ACHN (cell line): Measurements from ENCODE around the gene SMIM35.

Experiments used
- DNase-seq: peaks from one replicate; pipeline ENCODE4 v3.0.0-alpha.2; 2015
- in situ Hi-C: cut with HindIII; loops from 2 replicates; pipeline ENCODE4 v1.10.0; 2017; ENCODE audit warnings: low sequenced_read_pairs, low pct_ligation_motif_present, low pct_unique_long_range_greater_than_20kb

Gene SMIM35

DNA sequence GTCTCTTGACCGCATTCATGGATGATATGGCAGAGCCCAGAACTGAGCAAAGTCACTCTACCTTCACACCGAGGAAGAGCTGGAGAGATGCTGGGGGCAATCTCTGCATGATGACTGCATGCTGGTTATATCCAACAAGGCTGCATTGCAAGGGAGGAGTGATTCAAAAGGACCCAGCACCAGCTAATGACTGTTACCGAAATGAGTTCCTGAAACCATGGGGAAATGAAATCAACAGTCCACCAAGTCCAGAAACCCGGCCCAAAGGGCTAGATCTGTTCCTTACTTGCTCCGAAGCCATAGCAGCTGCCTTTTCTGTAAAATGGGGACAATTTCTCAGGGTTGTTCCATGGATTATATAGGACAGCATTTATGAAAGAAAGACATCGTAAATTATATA is 1.2 kb upstream of the SMIM35 start:
- no peak for DNase-seq
- in situ Hi-C loops = no loop called here

DNA sequence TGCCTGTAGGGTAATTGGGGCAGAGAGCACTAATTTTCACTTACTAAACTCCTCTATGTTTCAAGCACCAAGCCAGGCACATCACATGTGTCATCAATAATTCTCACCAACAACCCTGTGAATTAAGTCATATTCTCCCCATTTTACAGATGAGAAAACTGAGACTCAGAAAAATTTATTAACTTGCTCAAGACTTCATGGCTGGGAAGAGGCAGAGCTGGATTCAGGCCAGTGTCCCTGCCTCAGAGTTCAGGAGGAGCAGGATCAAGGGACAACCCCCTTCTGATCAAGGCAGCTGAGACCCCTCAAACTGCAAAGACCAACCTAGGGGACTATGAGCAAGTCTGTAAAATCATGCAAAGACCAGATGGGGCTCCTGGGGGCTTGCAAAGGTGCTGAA is 2.1 kb downstream of the SMIM35 start:
- no peak for DNase-seq
- in situ Hi-C loops = no loop called here

DNA sequence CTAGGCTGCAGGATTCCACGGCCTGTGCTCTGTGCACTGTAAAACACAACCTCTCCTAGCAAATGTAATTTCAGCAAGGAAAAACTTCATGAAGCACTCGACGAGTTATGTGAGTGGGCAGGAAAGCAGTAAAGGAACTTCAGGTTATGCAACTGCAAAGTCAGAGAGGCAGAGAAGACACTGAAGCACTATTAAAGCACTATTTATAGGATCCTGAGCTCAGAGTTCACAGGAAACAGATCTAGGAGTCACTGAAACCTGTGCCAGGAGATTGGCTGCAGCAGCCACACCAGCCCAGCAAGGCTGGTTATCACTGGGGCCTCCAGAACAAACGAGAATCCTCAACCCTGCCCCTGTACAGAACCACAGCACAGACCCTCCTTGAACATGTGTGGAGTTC is 2.5 kb downstream of the SMIM35 start:
- in situ Hi-C loops = no loop called here
- DNase-seq = no peak

DNA sequence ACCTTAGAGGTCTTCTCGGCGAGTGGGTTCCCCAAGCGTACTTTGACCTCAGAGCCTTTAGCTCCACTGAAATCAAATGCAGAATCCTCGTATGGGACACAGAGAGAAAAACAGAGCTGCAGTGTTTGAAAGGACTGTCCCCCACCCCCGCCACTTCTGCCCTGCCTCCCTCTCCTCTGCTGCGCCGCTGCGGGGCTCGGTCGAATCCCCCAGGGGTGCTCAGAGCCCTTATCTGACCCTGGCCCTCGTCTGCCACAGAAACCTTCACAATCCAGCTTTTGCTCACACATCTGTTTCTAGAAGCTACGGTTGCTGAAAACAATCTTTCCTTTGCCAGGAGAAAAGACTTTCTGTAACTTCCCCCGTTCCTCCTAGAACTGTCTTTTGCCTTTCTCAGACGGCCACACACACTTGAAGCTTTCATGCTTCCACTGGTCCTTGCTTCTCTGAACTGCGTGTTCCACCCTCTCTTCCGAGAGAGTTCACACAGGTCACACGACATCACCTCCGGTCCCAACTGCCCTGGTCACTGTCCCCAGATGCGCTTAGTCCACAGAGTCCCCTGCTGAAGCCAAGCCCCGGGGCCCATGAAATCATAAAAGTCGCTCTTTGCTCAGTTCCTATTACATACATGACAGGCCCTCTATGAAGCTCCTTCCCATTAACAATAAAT is 3.7 kb downstream of the SMIM35 start:
- in situ Hi-C loops = no loop called here
- no peak for DNase-seq

DNA sequence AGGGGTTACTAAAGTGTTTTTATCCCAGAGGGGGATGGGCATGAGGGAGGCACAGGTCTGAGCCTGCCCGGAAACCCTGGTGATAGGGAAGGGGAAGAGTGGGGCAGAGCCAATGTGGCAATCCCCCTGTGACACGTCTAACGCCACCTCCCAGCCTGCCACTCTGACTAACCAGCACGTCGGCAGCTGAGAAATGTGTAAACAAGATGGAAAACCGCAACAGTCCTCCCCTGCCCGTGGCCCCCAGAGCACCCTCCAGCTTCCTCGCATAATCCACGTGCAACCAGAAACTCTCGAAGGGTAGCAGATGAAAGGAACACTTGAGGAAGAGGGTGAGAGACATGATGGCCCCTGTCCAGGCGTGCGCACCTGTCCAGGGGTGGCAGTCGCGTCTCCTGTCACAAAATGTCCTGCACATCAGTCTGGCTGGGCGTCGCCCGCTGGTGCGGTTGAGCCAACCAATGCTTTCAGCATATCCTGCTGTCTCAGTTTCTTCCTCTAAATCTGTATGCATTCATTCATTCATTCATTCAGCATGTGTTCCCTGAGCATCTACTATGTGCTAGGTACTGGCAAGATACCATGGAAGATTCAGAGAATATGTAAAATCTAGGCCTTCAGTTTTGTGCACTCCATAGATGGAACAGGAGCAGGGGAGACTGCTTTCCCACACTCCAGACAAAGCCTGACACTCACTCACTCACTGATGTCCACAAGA is 5.4 kb downstream of the SMIM35 start:
- no peak for DNase-seq
- in situ Hi-C loops = no loop called here

DNA sequence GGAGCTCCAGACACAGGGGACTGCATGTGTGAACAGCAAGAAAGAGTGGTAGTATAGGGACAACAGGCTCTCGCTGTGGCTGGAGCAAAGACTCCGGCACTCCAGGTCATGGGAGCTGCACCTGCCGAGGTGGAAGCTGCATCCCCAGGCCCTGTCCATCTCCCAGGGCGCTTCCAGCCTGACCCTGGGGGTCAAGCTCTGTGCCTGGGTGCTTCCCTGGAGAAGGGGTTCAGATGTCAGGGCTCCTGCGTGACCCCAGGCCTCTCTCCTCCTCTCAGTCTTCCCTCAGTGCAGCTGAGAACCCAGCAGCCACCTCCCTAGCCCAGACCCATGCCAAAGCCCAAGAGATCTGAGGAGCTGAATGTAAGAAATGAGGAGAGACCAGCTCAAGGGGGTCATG is 6.5 kb downstream of the SMIM35 start:
- in situ Hi-C loops = no loop called here
- DNase-seq = no peak

DNA sequence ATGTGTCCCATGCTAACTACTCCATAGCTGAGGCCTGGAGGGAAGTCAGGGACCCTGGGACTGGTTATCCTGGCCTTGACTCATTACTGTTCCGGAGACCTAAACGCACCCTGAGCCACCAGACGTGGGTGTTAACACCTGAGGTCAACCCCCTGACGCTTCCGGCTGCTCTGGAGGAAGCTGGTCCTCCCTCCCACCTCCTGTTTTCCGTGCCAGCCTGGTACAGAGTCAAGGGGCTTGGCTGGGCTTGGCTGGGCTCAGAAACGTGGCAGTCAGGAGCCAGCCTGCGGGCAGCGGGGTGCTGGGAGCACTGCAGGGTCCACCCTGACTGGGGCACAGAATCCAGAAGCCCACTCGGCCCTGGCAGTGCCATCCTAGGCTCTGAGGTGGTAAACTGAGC is 7.3 kb downstream of the SMIM35 start:
- DNase-seq = no peak
- in situ Hi-C loops = no loop called here

DNA sequence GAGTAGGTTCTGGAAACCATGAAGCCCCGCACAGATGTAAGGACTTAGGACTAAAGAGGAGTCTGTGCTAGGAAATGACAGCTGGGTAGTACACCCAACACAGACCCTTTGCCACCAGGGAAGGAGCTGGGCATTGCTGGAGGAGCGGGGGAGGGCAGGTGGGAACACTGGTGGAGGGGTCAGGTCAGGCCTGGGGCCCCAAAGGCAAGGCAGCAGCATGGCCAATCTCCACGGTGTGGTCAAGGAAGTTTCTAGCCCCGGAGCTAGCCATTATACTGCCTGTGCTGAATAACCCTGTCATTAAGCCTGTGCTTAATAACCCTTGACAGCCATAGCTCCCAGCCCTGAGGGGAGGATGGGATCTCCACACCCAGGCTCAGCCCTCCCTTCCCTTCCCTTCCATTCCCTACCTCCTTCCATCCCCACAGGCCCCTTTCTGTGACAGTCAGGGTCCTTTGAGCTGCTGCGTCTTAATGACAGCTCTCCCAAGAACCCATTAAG is 7.8 kb downstream of the SMIM35 start:
- in situ Hi-C loops = no loop called here
- DNase-seq = no peak

DNA sequence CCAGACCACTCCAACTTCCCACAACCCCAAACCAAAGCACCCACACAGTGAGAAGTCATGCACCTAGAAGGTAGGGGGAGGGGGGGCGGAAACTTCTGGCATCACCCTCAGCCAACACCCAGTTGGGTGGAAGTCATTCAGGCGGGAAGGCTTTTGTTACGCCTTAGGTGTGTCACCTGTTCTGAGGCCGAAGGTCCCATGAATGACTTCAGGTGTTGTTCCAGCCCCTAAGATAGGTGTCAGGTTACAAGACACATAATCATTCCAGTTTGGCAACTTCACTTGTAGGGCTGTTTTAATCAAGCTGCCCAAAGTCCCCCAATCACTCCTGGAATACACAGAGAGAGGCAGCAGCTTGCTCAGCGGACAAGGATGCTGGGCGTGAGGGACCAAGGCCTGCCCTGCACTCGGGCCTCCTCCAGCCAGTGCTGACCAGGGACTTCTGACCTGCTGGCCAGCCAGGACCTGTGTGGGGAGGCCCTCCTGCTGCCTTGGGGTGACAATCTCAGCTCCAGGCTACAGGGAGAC is 9.9 kb downstream of the SMIM35 start, which contains the start of gene TMPRSS4:
TSS of gene TMPRSS4 (plus strand) at position 325 of the 528 bp plus-strand sequence. CDS start 225 bp downstream, outside the sequence.
- in situ Hi-C loops = no loop called here
- no peak for DNase-seq

DNA sequence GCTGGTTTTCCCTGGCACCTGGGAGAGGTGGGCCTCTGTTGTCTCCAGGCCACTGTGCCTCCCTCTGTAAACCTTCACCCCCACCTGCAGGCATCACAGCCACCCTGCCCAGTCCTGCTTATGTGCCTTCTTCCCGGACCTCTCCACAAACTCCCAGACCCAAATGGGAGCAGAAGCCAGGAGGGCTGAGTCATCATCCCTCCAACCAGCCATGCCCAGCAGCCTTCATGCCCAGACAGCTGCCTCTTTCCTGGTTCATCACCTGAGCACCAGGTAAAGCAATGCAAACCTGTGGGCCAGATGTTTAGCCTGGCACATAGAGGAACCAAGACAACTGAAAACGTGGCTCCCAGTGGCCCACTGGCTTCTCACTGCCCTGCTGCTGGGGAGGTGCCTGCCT is 12.0 kb downstream of the SMIM35 start:
- in situ Hi-C loops = no loop called here
- DNase-seq = no peak

DNA sequence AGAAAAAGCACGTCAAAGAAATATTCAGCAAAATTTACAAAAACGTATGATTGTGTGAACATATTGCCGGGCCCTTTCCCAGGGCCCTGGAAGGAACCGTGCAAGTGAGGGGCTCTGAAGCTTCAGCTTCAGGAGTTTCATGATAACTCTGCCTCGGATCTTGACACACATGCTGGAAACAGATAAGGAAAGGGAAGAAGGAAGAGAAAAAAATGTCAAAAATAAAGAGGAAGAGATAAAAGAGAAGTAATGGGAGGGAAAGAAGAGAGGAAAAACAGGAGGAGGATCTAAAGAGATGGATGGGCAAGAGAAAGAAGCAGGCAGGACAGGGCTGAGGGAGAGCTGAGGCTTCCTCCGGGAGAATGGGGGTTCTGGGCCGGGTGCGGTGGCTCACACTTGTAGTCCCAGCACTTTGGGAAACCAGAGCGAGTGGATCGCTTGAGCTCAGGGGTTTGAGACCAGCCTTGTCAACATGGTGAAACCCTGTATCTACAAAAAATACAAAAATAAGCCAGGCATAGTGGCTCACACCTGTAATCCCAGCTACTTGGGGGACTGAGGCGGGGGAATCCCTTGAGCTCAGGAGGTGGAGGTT is 12.6 kb downstream of the SMIM35 start:
- in situ Hi-C loops = no loop called here

DNA sequence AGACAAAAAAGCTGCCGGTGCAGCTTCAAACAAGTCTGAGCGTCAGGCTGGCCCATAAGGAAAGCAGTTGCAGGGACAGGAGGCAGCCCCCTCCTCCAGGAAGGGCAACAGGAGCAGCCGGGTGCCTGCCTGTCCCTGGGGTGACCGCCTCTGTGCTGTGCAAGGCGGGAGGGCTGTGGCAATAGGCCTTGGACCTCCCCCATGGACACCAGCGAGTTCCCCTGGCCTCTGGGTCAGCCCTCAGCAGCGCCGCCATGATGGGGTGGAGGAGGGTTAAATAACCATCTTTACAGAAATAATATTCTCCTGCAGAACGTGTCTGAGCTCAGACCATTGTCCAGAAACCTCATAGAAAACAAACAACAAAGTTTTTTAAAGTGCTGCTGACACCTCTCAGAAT is 13.2 kb downstream of the SMIM35 start:
- in situ Hi-C loops = no loop called here
- DNase-seq = no peak

More for the DNA sequence above, 12.6 kb downstream of the SMIM35 start:
- no peak for DNase-seq

DNA sequence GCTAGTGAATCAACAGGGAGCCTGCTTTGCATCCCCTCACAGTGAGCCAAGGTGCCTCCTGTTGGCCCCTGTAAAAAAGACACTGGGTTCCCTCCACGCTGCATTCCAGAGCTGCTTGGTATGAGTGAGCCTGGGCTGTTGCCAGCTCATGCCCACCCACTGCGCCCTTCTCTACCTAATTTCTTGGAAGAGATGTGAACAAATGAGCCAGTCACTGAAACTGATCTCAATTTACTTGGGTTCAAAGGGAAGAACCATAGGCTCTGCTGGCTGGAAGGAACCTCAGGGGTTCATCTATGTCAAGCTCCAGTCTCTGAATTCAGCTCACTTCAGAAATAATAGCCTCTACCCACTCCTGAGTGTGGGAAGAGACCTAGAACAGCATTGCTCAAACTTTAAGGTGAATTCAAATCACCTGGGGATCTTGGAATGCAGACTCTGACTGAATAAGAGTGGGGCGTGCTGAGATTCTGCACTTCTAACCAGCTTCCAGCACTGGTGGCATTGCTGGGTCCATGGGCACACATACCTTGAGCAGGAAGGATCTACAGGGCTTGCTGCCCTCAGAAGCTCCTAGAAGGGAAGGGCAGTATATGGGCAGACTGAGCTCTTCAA is 15.2 kb downstream of the SMIM35 start:
- in situ Hi-C loops = no loop called here
- DNase-seq = no peak

DNA sequence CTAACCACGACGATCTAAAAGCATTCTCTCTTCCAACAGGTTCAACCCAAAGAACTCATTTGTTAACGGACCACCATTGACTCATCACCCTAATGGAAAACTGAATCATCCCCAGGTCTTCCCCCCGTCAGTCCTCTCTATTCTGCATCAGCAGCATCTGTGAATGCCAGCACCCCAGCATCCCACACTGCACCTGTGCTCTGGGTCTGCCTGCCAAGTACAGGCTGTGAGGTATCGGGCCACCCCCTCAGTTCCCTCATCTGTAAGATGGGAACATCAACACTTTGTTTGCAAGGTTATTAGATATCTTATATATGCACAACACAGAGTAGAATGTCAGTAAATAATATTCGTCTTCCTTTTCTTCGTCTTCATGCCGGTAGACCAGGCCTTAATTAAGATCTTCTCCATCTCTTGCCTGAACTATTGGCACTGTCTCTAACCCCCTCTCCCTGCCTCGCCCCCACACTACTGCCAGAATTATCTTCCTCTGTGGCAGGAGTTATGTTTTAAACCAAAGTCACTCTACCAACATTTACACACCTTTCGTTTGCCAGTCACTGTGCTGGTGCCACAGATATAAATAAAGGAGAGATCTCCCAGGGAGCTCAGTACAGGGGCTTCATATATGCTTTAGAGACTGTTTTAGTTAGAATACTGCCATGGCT is 17.7 kb downstream of the SMIM35 start:
- no peak for DNase-seq
- in situ Hi-C loops = no loop called here

DNA sequence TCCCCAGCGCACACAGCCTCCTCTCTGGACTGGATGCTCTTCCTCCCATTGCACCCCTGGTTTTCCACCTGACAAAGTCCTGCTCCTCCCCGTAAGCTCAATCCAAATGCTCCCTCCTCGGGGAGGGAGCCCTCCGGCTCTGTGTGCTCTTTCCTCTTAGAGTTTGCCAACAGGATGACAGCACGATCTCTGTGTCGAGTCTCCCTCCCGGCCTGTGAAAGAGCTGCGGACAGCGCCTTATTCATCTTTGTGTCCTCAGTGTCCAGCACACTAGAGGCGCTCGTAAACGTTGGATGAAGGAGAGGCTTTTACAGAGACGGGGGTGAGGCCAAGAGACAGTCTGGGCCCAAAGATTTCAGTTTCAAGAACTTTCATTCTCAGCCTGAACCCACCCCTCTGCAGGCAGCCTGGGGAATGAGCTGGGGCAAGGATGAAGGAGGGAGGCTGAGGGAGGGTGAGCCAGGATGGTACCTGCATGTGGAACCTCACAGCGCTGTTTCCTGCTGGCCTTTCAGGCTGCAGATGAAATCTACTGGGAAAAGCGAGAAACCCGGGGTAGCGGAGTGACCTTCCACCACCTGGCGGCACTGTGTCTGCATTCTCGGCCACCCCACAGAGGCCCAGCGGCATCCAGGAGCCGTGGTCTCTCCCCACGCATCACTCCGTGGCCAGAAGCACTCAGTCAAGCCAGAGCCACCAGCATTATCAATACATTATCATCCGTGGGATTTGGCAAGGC is 18.4 kb downstream of the SMIM35 start:
- in situ Hi-C loops = no loop called here
- DNase-seq = no peak

DNA sequence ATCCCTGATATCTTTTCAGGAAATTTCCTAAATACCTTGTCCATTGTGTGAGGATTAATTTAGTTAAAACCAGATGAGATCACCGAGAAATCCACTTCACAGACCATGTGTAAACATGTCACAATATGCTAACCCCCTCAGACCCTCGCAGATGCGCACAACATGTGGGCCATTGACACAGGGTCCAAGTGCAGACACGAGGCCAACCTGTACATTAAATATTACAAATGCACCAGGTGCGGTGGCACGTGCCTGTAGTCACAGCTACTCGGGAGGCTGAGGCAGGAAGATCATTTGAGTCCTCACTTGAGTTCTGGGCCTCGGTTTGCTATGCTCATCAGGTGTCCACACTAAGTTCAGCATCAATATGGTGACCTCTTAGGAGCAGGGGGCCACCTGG is 19.8 kb downstream of the SMIM35 start:
- in situ Hi-C loops = no loop called here
- DNase-seq = no peak

DNA sequence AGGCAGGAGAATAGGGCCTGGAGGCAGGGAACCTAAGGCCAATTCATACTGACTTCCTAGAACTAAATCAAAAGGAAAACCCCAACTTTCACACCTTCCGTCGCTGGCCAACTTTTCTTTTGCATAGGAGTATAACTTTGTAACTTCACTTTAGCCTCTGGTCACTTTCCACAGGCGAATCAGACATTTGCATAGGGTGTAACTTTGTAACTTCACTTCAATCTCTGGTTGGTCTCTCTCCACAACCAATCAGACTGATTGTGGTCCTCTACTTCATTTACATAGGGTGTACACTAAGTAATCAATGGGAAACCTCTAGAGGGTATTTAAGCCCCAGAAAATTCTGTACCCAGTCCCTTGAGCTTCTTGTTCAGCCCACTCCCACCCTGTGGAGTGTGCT is 21.4 kb downstream of the SMIM35 start:
- in situ Hi-C loops = no loop called here

DNA sequence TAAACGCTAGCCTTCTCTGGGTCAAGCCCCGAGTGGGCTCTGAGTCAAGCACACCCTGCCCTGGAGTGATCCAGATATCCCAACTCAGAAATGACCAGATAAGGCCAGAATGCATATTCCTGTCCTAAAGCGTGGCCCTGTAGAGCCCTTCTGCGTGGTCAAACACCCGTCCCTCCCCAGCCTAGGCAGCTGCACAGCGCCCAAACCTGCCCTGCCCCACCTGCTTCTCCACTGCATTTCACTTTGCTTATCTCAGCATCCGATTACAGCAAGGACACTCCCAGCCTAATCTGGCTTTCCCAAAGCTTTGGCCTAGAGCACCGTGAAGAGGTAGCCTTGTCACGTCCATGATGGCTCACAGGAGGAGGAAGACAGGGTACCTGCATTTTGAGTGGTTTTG is 21.8 kb downstream of the SMIM35 start:
- in situ Hi-C loops = no loop called here
- no peak for DNase-seq

More for the DNA sequence above, 21.4 kb downstream of the SMIM35 start:
- no peak for DNase-seq
